ENCODE data around the gene RBKS.

DNA sequence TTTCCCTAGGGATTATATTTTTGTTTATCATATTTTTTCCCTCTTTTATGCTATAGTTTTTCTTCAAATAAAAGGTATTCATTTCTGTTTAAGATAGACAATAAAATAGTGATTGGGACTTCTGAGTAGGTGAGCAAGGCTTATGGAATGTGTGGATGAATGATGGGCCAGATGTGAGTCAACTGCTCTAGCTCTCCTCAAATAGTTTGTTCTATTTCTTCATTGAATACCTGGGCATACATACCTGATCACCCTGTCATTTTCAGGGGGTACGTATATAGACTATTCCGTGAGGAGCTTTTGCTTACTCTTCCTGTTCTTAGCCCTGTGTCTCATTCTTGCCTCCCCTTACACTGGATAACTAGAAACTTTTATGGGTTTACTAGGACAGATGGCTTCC lies 42.2 kb upstream of the RBKS start:
- no peak for TF ChIP-seq EZH2 (IDR thresholded peaks at IDR 0.05; ENCODE audit: borderline replicate concordance, low read depth, low read length, poor library complexity, severe bottlenecking)
- TF ChIP-seq CTCF (conservative IDR thresholded peaks at IDR 0.05; ENCODE audit: low read depth, low read length), result no peak

Data from A673 (cell line).